Activated CD4-positive, alpha-beta T cell treated with anti-CD3 and anti-CD28 coated beads, Interleukin-2, amount 10 ng/mL, durations not matched to agents 24 days and 14 days (primary cell): ENCODE results near the gene DELE1. TPM values are rescaled to one million over a fixed set of nuclear protein-coding genes. Genes with fewer than 3 reads are reported as not detected.

ENCODE experiments used
- total RNA-seq: library from RNA; stranded (reverse); gene quantifications from 2 replicates; pipeline ENCODE4 v1.2.3, GENCODE V29; 2022

DELE1 gene
- total RNA-seq, 1 donor from 2014 or later = 72.0 TPM

Other genes with a start within 250 kb of the DELE1 start
- gene ARAP3, start 241.6 kb upstream of the DELE1 start, total RNA-seq = 9.2 and 10.9 TPM in 2 replicates
- gene PCDH1, start 45.5 kb upstream of the DELE1 start, total RNA-seq = 0.17 TPM in 1 of 2 replicates, not detected in the other
- gene PCDH12, start 34.3 kb downstream of the DELE1 start, total RNA-seq = 1.8 and 2.2 TPM in 2 replicates
- gene RNF14, start 45.2 kb downstream of the DELE1 start, total RNA-seq = 28.8 and 32.2 TPM in 2 replicates
- 108 and 114 TPM in 2 replicates for gene GNPDA1, start 89.2 kb downstream of the DELE1 start, total RNA-seq
- gene NDFIP1, start 184.9 kb downstream of the DELE1 start, total RNA-seq = 114 and 122 TPM in 2 replicates